Fibroblast of villous mesenchyme (primary cell): Measurements from ENCODE around the gene WNT2B. TPM values are rescaled to one million over a fixed set of nuclear protein-coding genes. Genes with fewer than 3 reads are reported as not detected.
A peak's percentile ranks its signal among the peaks of the same experiment; 100 is the strongest.

Source experiments
- DNase-seq: peaks from one replicate; pipeline ENCODE4 v3.0.0-alpha.2; 2010; ENCODE audit warnings: low read depth
- H3K4me3 ChIP-seq: 2 replicates; pipeline ENCODE4 v1.5.1; 2011; ENCODE audit warnings: low read depth, mild to moderate bottlenecking, low read length
- CTCF ChIP-seq: IDR thresholded peaks from 2 replicates; pipeline ENCODE4 v1.5.1; 2012; ENCODE audit warnings: low read depth, mild to moderate bottlenecking, low read length; ENCODE audit not compliant: insufficient read depth
- total RNA-seq: library from RNA; depleted of rRNA; stranded (reverse); fragments of >200 nt; gene quantifications from 2 replicates; pipeline ENCODE4 v1.2.3, GENCODE V29; 2012

WNT2B gene
- total RNA-seq, 1 donor = 2.6 TPM

GRCh38 chr1:112533029-112533428 lies 24.3 kb downstream of the WNT2B start:
- no peak for DNase-seq
- no peak for TF ChIP-seq CTCF
- H3K4me3 ChIP-seq = no peak overlapping the region

- H3K4me3 ChIP-seq = no peak overlapping the region
- TF ChIP-seq CTCF = no peak
- peak; percentile 75 for DNase-seq
Measured at GRCh38 chr1:112536561-112536960, 27.8 kb downstream of the WNT2B start.

- no peak for DNase-seq
- no peak overlapping the region for H3K4me3 ChIP-seq
- no peak for TF ChIP-seq CTCF
Measured at GRCh38 chr1:112537456-112537855, 28.7 kb downstream of the WNT2B start.

- no peak overlapping the region for H3K4me3 ChIP-seq
- TF ChIP-seq CTCF = no peak
Measured at GRCh38 chr1:112538883-112539282, 30.1 kb downstream of the WNT2B start.

GRCh38 chr1:112540226-112540794 lies 31.5 kb downstream of the WNT2B start:
- no peak for DNase-seq
- TF ChIP-seq CTCF = no peak
- H3K4me3 ChIP-seq = no peak overlapping the region

More at GRCh38 chr1:112538883-112539282, 30.1 kb downstream of the WNT2B start:
- DNase-seq = no peak

- H3K4me3 ChIP-seq = no peak overlapping the region
- TF ChIP-seq CTCF = no peak
- no peak for DNase-seq
Measured at GRCh38 chr1:112541299-112541698, 32.5 kb downstream of the WNT2B start.

GRCh38 chr1:112542206-112542973 lies 33.6 kb downstream of the WNT2B start:
- H3K4me3 ChIP-seq = no peak overlapping the region
- no peak for TF ChIP-seq CTCF
- DNase-seq = no peak
